ENCODE measurements around the gene FGF9. TPM values are rescaled to one million over a fixed set of nuclear protein-coding genes. Genes with fewer than 3 reads are reported as not detected.

The FGF9 gene
- total RNA-seq, 1 experiment from 2014 or later: 0.26 TPM

DNA sequence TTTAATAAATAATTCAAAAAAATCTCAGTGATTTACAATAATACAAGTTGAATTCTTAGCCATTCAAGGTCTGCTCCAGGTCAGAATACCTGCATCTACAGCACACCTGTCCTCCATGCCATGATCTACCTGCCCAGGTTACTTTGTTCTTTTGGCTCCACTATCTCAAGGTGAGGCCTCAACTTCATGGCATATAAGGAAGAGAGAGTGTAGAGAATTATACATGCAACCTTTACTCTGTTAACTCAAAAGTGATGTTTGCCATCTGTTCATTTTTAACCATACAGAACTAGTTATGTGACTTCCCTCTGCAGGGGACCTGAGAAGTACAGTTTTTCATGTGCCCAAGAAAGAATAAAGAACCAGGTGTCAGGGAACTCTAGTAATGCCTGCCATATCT lies 38.7 kb upstream of the FGF9 start (continued):
- TF ChIP-seq, protein P1, sequence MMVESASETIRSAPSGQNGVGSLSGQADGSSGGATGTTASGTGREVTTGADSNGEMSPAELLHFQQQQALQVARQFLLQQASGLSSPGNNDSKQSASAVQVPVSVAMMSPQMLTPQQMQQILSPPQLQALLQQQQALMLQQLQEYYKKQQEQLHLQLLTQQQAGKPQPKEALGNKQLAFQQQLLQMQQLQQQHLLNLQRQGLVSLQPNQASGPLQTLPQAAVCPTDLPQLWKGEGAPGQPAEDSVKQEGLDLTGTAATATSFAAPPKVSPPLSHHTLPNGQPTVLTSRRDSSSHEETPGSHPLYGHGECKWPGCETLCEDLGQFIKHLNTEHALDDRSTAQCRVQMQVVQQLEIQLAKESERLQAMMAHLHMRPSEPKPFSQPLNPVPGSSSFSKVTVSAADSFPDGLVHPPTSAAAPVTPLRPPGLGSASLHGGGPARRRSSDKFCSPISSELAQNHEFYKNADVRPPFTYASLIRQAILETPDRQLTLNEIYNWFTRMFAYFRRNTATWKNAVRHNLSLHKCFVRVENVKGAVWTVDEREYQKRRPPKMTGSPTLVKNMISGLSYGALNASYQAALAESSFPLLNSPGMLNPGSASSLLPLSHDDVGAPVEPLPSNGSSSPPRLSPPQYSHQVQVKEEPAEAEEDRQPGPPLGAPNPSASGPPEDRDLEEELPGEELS (CRISPR knock-in tag; IDR thresholded peaks at IDR 0.05): no peak
- TF ChIP-seq OVOL2 (CRISPR knock-in tag; IDR thresholded peaks at IDR 0.05; ENCODE audit: borderline replicate concordance): no peak

DNA sequence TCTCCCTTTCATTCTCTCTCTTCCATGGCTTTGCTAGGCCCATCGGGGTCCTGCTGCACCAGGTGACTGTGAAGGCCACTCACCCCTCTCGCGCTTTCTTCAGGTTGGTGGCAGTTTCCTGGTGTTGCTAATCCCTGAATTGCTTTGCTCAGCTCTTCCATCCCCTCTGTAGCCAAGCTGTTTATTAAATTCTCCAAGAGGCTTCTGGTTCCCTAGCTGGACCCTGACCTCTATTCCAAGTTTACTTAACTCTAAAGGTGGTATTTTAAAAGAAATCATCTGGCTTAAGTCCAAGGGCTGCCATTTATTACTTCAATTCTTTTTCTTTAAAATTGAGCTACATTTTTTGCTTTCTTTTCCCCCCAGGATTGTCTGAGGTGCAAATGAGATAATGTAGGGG lies 34.2 kb upstream of the FGF9 start:
- POLR2A ChIA-PET: no interaction called here
- no peak for DNase-seq (ENCODE audit: low spot score)
- peaks cover 9% of the 10 kb centered on the region for H3K9me3 Mint-ChIP-seq
- CTCF ChIA-PET: interaction anchor here (1.5 to 1.8 kb wide), 2 partner anchors 10 to 233 kb away, joined by 3 to 4 read pairs; no protein-coding TSS in a partner anchor
- TF ChIP-seq SMAD4 (CRISPR knock-in tag; IDR thresholded peaks at IDR 0.05) (no peak), ZNF396 (CRISPR knock-in tag; IDR thresholded peaks at IDR 0.05; ENCODE audit: borderline replicate concordance) (no peak), GABPB1 (CRISPR knock-in tag; IDR thresholded peaks at IDR 0.05) (no peak), KAT7 (CRISPR knock-in tag; IDR thresholded peaks at IDR 0.05; ENCODE audit: borderline replicate concordance) (no peak), RORB (CRISPR knock-in tag; IDR thresholded peaks at IDR 0.05) (no peak)
- TF ChIP-seq, protein P2, sequence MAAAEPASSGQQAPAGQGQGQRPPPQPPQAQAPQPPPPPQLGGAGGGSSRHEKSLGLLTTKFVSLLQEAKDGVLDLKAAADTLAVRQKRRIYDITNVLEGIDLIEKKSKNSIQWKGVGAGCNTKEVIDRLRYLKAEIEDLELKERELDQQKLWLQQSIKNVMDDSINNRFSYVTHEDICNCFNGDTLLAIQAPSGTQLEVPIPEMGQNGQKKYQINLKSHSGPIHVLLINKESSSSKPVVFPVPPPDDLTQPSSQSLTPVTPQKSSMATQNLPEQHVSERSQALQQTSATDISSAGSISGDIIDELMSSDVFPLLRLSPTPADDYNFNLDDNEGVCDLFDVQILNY (CRISPR knock-in tag; IDR thresholded peaks at IDR 0.05): no peak
- TF ChIP-seq, protein P3, sequence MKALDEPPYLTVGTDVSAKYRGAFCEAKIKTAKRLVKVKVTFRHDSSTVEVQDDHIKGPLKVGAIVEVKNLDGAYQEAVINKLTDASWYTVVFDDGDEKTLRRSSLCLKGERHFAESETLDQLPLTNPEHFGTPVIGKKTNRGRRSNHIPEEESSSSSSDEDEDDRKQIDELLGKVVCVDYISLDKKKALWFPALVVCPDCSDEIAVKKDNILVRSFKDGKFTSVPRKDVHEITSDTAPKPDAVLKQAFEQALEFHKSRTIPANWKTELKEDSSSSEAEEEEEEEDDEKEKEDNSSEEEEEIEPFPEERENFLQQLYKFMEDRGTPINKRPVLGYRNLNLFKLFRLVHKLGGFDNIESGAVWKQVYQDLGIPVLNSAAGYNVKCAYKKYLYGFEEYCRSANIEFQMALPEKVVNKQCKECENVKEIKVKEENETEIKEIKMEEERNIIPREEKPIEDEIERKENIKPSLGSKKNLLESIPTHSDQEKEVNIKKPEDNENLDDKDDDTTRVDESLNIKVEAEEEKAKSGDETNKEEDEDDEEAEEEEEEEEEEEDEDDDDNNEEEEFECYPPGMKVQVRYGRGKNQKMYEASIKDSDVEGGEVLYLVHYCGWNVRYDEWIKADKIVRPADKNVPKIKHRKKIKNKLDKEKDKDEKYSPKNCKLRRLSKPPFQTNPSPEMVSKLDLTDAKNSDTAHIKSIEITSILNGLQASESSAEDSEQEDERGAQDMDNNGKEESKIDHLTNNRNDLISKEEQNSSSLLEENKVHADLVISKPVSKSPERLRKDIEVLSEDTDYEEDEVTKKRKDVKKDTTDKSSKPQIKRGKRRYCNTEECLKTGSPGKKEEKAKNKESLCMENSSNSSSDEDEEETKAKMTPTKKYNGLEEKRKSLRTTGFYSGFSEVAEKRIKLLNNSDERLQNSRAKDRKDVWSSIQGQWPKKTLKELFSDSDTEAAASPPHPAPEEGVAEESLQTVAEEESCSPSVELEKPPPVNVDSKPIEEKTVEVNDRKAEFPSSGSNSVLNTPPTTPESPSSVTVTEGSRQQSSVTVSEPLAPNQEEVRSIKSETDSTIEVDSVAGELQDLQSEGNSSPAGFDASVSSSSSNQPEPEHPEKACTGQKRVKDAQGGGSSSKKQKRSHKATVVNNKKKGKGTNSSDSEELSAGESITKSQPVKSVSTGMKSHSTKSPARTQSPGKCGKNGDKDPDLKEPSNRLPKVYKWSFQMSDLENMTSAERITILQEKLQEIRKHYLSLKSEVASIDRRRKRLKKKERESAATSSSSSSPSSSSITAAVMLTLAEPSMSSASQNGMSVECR (CRISPR knock-in tag; IDR thresholded peaks at IDR 0.05; ENCODE audit: borderline replicate concordance): no peak
- TF ChIP-seq, protein P4, sequence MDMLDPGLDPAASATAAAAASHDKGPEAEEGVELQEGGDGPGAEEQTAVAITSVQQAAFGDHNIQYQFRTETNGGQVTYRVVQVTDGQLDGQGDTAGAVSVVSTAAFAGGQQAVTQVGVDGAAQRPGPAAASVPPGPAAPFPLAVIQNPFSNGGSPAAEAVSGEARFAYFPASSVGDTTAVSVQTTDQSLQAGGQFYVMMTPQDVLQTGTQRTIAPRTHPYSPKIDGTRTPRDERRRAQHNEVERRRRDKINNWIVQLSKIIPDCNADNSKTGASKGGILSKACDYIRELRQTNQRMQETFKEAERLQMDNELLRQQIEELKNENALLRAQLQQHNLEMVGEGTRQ (CRISPR knock-in tag; IDR thresholded peaks at IDR 0.05): no peak
- TF ChIP-seq, protein P5, sequence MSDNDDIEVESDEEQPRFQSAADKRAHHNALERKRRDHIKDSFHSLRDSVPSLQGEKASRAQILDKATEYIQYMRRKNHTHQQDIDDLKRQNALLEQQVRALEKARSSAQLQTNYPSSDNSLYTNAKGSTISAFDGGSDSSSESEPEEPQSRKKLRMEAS (CRISPR knock-in tag; IDR thresholded peaks at IDR 0.05): no peak
- TF ChIP-seq, protein P6, sequence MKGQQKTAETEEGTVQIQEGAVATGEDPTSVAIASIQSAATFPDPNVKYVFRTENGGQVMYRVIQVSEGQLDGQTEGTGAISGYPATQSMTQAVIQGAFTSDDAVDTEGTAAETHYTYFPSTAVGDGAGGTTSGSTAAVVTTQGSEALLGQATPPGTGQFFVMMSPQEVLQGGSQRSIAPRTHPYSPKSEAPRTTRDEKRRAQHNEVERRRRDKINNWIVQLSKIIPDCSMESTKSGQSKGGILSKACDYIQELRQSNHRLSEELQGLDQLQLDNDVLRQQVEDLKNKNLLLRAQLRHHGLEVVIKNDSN (CRISPR knock-in tag; IDR thresholded peaks at IDR 0.05): no peak
- ATAC-seq: no peak
- no peaks in the 10 kb centered on the region for H3K4me1 Mint-ChIP-seq
- 0 out of 2 replicates have a peak, but pooled peaks cover 2% of the 10 kb centered on the region for H3K36me3 Mint-ChIP-seq
- no peaks in the 10 kb centered on the region; the same call in 1 of the 2 replicates for H3K27me3 Mint-ChIP-seq (ENCODE audit: low read depth)
- no peak overlapping the region for H3K27ac Mint-ChIP-seq
- no peak overlapping the region for H3K4me3 Mint-ChIP-seq

DNA sequence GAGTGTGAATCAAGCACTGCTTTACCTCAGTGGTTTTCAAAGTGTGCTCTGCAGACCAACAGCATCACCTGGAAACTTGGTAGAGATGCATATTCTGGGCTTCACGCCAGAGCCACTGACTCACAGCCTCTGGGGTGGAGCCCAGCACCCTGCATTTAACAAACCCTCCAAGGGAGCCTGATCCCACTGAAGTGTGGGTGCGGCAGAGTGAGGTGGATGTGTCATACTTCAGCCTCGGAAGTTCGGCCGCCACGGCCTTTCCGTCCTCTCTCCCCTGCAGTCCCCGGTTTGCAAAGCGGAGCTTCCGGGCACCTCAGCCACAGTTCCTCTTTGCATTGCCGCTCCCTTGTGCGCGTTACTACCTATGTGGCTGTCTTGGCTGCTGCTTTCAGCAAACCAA lies 33.6 kb upstream of the FGF9 start:
- Mint-ChIP-seq H3K4me3 (no peak overlapping the region), H3K36me3 (no peaks in the 10 kb centered on the region), H3K27ac (no peak overlapping the region), H3K4me1 (no peaks in the 10 kb centered on the region), H3K9me3 (peaks cover 2% of the 10 kb centered on the region), H3K27me3 (ENCODE audit: low read depth) (no peaks in the 10 kb centered on the region; the same call in 1 of the 2 replicates)
- DNase-seq (ENCODE audit: low spot score) (no peak), ATAC-seq (no peak)
- CTCF ChIA-PET: interaction anchor here (1.0 to 2.1 kb wide), 15 partner anchors 11 to 1112 kb away, joined by 3 to 22 read pairs (median 4); partner anchors contain the start of gene FGF9
- POLR2A ChIA-PET: interaction anchor here (0.5 kb wide), 1 partner anchor 33 kb away, joined by 3 read pairs; the partner anchor contains the start of gene FGF9
- TF ChIP-seq ZBTB21 (CRISPR knock-in tag; IDR thresholded peaks at IDR 0.05; ENCODE audit: borderline replicate concordance) (no peak), ZNF219 (CRISPR knock-in tag; IDR thresholded peaks at IDR 0.05; ENCODE audit: borderline replicate concordance) (no peak), ZNF396 (CRISPR knock-in tag; IDR thresholded peaks at IDR 0.05; ENCODE audit: borderline replicate concordance) (no peak), ZNF671 (CRISPR knock-in tag; IDR thresholded peaks at IDR 0.05) (no peak), SMAD3 (CRISPR knock-in tag; IDR thresholded peaks at IDR 0.05; ENCODE audit: borderline replicate concordance) (no peak)
- TF ChIP-seq, protein P7, sequence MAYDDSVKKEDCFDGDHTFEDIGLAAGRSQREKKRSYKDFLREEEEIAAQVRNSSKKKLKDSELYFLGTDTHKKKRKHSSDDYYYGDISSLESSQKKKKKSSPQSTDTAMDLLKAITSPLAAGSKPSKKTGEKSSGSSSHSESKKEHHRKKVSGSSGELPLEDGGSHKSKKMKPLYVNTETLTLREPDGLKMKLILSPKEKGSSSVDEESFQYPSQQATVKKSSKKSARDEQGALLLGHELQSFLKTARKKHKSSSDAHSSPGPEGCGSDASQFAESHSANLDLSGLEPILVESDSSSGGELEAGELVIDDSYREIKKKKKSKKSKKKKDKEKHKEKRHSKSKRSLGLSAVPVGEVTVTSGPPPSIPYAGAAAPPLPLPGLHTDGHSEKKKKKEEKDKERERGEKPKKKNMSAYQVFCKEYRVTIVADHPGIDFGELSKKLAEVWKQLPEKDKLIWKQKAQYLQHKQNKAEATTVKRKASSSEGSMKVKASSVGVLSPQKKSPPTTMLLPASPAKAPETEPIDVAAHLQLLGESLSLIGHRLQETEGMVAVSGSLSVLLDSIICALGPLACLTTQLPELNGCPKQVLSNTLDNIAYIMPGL (CRISPR knock-in tag; IDR thresholded peaks at IDR 0.05): no peak
- TF ChIP-seq, protein P8, sequence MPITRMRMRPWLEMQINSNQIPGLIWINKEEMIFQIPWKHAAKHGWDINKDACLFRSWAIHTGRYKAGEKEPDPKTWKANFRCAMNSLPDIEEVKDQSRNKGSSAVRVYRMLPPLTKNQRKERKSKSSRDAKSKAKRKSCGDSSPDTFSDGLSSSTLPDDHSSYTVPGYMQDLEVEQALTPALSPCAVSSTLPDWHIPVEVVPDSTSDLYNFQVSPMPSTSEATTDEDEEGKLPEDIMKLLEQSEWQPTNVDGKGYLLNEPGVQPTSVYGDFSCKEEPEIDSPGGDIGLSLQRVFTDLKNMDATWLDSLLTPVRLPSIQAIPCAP (CRISPR knock-in tag; IDR thresholded peaks at IDR 0.05): no peak
